Testis (tissue), 3 donors: ENCODE data around the gene CEBPG. TPM values are rescaled to one million over a fixed set of nuclear protein-coding genes. Genes with fewer than 3 reads are reported as not detected.

Experiments used
- DNase-seq: peaks from one replicate; pipeline ENCODE4 v3.0.0-alpha.2; 2019
- H3K27ac ChIP-seq, 2 donors: fragments of 200-600 bp; sonication (generic); one replicate each; pipeline ENCODE4 v1.5.1; 2019
- H3K27me3 ChIP-seq: fragments of 200-600 bp; sonication (generic); one replicate; pipeline ENCODE4 v1.5.1; 2019
- H3K36me3 ChIP-seq: fragments of 200-600 bp; sonication (generic); one replicate; pipeline ENCODE4 v1.5.1; 2017; ENCODE audit warnings: low read depth; ENCODE audit errors: missing control alignments
- H3K4me1 ChIP-seq: fragments of 200-600 bp; sonication (generic); one replicate; pipeline ENCODE4 v1.5.1; 2019
- H3K4me3 ChIP-seq, 2 donors: fragments of 200-600 bp; sonication (generic); one replicate each; pipeline ENCODE4 v1.5.1; 2017 to 2019
- H3K9me3 ChIP-seq: fragments of 200-600 bp; sonication (generic); one replicate; pipeline ENCODE4 v1.5.1; 2017
- CTCF ChIP-seq, 3 experiments: fragments of 450-650 bp in 2 of 3; fragments of 200-600 bp in 1 of 3; sonication (generic) in 1 of 3; IDR thresholded peaks; one replicate each; pipeline ENCODE4 v1.5.1; 2016 to 2019; ENCODE audit warnings: antibody characterized with exemption in 3 of 3, mild to moderate bottlenecking in 2 of 3, moderate library complexity in 1 of 3
- POLR2A ChIP-seq: fragments of 450-650 bp; IDR thresholded peaks from one replicate; pipeline ENCODE4 v1.6.1; 2017; ENCODE audit warnings: antibody characterized with exemption, mild to moderate bottlenecking, moderate library complexity
- WGBS, 2 donors: methylation state at CpG; one replicate each; pipeline ENCODE4 v1.1.5; 2018; 5-methylcytosine and 5-hydroxymethylcytosine counted together
- intact Hi-C: fragments of 100-400 bp; cut with DNase I; formaldehyde crosslinking; loops from one replicate; pipeline ENCODE4 v1.15.1; 2023; ENCODE audit warnings: low total_unique reads
- polyA plus RNA-seq: library from polyadenylated mRNA; stranded (reverse); fragments of 350-450 nt; fragmentation: Illumina TruSeq; extraction: RNeasy Lipid Tissue Mini Kit (QIAGEN cat#74804); gene quantifications from one replicate; pipeline ENCODE4 v1.2.3, GENCODE V29; 2014; ENCODE audit warnings: low read depth, low replicate concordance; ENCODE audit not compliant: insufficient read depth
- total RNA-seq, 2 donors: library from RNA; depleted of rRNA; stranded (reverse); fragments of >200 nt; gene quantifications; one replicate each; pipeline ENCODE4 v1.2.3, GENCODE V29; 2016

CEBPG gene
- total and polyA plus RNA-seq, 3 donors from 2014 or later = 20.8 to 24.3 (median 20.9) TPM

- no peaks in the 10 kb centered on the region for H3K36me3 ChIP-seq
- TF ChIP-seq CTCF (IDR thresholded peaks at IDR 0.05) (no peak), POLR2A (no peak)
- intact Hi-C loops = loop anchor here (5.0 kb wide), 1 partner anchor 170 kb away; no protein-coding TSS in a partner anchor
- DNase-seq = no peak
- WGBS, 2 donors = 85 to 94% methylated on average over 8 to 12 of the region's 12 CpGs
- H3K27me3 ChIP-seq = no peaks in the 10 kb centered on the region
- no peak overlapping the region for H3K4me3 ChIP-seq
- H3K4me1 ChIP-seq = no peaks in the 10 kb centered on the region
- H3K27ac ChIP-seq = no peak overlapping the region
- H3K9me3 ChIP-seq = no peaks in the 10 kb centered on the region
Observed at GRCh38 chr19:33407716-33408115, 34.2 kb downstream of the CEBPG start.

- no peak for DNase-seq
- Histone ChIP-seq H3K27ac (no peak overlapping the region), H3K4me3 (no peak overlapping the region), H3K9me3 (no peaks in the 10 kb centered on the region), H3K36me3 (no peaks in the 10 kb centered on the region), H3K4me1 (no peaks in the 10 kb centered on the region), H3K27me3 (no peaks in the 10 kb centered on the region)
- WGBS, 2 donors = 90 to 91% methylated on average over 2 to 13 of the region's 13 CpGs
- no peak for TF ChIP-seq POLR2A
- no peak for TF ChIP-seq CTCF (IDR thresholded peaks at IDR 0.05)
- intact Hi-C loops = loop anchor here (5.0 kb wide), 1 partner anchor 171 kb away; no protein-coding TSS in a partner anchor
Observed at GRCh38 chr19:33408116-33408515, 34.6 kb downstream of the CEBPG start.

GRCh38 chr19:33408538-33409434 lies 35.3 kb downstream of the CEBPG start:
- H3K27me3 ChIP-seq = no peaks in the 10 kb centered on the region
- H3K9me3 ChIP-seq = no peaks in the 10 kb centered on the region
- intact Hi-C loops = loop anchor here (5.0 kb wide), 1 partner anchor 171 kb away; no protein-coding TSS in a partner anchor
- H3K4me3 ChIP-seq = no peak overlapping the region
- no peak for TF ChIP-seq CTCF (IDR thresholded peaks at IDR 0.05)
- no peak for TF ChIP-seq POLR2A
- no peak overlapping the region for H3K27ac ChIP-seq
- 82 to 89% methylated on average over 17 to 18 of the region's 18 CpGs for WGBS, 2 donors
- DNase-seq = no peak
- H3K4me1 ChIP-seq = no peaks in the 10 kb centered on the region
- no peaks in the 10 kb centered on the region for H3K36me3 ChIP-seq

- no peak overlapping the region for H3K27ac ChIP-seq
- WGBS, 2 donors = 92 to 93% methylated on average over 10 to 27 of the region's 27 CpGs
- H3K9me3 ChIP-seq = no peaks in the 10 kb centered on the region
- no peak for TF ChIP-seq POLR2A
- no peak for TF ChIP-seq CTCF (IDR thresholded peaks at IDR 0.05)
- H3K36me3 ChIP-seq = no peaks in the 10 kb centered on the region
- intact Hi-C loops = loop anchor here (5.0 kb wide), 1 partner anchor 173 kb away; no protein-coding TSS in a partner anchor
- H3K4me1 ChIP-seq = no peaks in the 10 kb centered on the region
- no peak overlapping the region for H3K4me3 ChIP-seq
- H3K27me3 ChIP-seq = no peaks in the 10 kb centered on the region
- no peak for DNase-seq
Observed at GRCh38 chr19:33409906-33410685, 36.6 kb downstream of the CEBPG start.
